ENCODE measurements around the gene ZBTB7C. TPM values are rescaled to one million over a fixed set of nuclear protein-coding genes. Genes with fewer than 3 reads are reported as not detected.
"Not testable (repeated sequence)": the region's sequence is repeated elsewhere in the genome, so short reads cannot be mapped to it uniquely, and the experiment has no call there.

The ZBTB7C gene
- polyA plus RNA-seq, 1 of the 3 experiments (the other 2 are of a cell fraction), result 0.05 TPM

DNA sequence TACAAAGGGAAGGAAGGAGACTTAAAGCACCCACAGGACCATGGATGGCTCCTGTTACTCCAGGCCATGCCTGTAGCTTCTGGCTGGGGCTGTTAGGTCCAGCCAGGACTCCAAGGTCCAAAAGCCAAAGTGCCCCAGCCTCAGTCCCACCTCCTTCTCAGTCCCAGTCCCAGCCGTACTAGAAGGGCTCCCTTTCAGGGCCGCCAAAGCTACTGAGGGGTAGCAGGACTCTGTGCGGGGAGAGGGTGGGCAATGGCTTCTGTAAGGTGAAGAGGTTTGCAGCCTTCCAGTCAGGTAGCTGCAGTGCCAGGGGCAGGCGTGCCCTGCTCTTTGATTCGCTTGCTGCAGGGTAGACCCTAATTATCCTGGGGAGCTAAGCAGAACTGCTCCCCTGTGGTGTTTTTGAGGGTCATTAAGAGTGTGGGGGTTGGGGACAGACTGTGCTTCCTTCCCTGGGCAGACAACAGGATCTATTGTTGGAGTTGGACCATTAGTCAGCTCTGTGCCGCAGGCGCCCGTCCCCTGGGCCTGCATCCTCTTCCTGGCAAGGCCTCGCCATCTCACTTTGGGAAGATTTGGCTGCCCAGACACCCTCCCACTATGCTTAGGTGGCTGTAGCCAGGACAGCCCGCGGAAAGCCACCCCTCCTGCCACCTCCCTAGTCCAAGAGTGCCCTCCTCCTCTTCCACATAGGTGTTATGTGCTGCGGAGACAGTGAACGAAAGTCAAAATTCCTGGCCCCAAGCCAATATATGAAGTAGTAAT, 118.8 kb downstream of the ZBTB7C start:
- Histone ChIP-seq H3K79me2 (ENCODE audit: insufficient read depth) (no peaks in the 10 kb centered on the region), H3K9ac (no peak overlapping the region), H3K27me3 (ENCODE audit: insufficient read depth) (no peaks in the 10 kb centered on the region), H3F3A (replicated peaks; ENCODE audit: insufficient read depth) (no peaks in the 10 kb centered on the region), H3K4me1 (ENCODE audit: control insufficient read depth in 1 of 2, insufficient read depth in 2 of 2, low read depth in 1 of 2, low read length in 1 of 2) (peaks cover 0 to 17% of the 10 kb centered on the region in 2 experiments; a peak in 2 of 4 replicates), H3K4me3 (ENCODE audit: low read depth in 2 of 2, low read length in 1 of 2) (no peak overlapping the region), H3K4me2 (no peak overlapping the region), H2AFZ (ENCODE audit: low read depth) (no peak overlapping the region), H4K20me1 (ENCODE audit: insufficient read depth) (no peaks in the 10 kb centered on the region), H3K9me3 (no peaks in the 10 kb centered on the region), H3K27ac (ENCODE audit: low read depth in 2 of 2, low read length in 1 of 2) (no peak overlapping the region), H3K9me2 (no peaks in the 10 kb centered on the region), H3K36me3 (replicated peaks in 1 of 2; ENCODE audit: control insufficient read depth in 1 of 2, insufficient read depth in 2 of 2, low read length in 1 of 2) (no peaks in the 10 kb centered on the region)
- CTCF ChIA-PET, result interaction anchor here (1.0 to 1.2 kb wide), 2 partner anchors 60 to 260 kb away, joined by 3 to 5 read pairs; no protein-coding TSS in a partner anchor
- POLR2A ChIA-PET, result no interaction called here
- TF ChIP-seq, protein P1, sequence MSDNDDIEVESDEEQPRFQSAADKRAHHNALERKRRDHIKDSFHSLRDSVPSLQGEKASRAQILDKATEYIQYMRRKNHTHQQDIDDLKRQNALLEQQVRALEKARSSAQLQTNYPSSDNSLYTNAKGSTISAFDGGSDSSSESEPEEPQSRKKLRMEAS (IDR thresholded peaks at IDR 0.05; ENCODE audit: low read depth), result no peak
- no peak for TF ChIP-seq TCF12 (IDR thresholded peaks at IDR 0.05)
- no peak for TF ChIP-seq JUND (IDR thresholded peaks at IDR 0.05)
- TF ChIP-seq SIN3A (IDR thresholded peaks at IDR 0.05; ENCODE audit: borderline replicate concordance, low read depth, low read length), result no peak
- 83% methylated on average over 9 of the region's 13 CpGs for WGBS (ENCODE audit: low lambda C conversion rate)
- no peak for DNase-seq

DNA sequence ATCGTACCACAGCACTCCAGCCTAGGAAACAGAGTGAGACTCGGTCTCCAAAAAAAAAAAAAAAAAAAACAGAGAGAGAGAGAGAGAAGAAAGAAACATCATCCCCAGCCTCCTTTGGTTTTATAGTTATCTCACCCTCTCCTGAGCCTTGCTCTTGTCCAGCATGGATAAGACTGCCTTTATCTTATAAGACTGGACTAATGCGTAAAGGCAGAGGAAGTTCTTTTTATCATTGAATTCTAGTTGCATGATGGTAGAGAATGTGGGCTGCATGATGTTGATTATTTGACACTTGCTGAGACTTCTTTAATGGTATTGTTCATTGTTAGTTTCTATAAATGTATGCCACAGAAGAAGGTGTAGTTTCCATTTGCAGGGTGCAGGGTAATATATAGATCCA, 124.4 kb downstream of the ZBTB7C start:
- CTCF ChIA-PET, result no interaction called here
- H3K4me2 ChIP-seq, result no peak overlapping the region
- 67% methylated on average over 3 of the region's 3 CpGs for WGBS (ENCODE audit: low lambda C conversion rate)

DNA sequence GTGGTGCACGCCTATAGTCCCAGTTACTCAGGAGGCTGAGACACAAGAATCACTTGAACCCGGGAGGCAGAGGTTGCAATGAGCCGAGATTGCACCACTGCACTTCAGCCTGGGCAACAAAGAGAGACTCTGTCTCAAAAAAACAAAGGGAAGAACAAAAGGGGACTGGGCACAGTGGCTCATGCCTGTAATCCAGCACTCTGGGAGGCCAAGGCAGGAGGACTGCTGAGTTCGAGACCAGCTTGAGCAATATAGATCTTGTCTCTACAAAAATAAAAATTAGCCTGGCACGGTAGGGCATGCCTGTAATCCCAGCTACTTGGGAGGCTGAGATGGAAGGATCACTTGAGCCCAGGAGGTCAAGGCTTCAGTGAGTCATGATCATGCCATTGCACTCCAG, 125.2 kb downstream of the ZBTB7C start:
- H3K4me1 ChIP-seq (ENCODE audit: control insufficient read depth in 1 of 2, insufficient read depth in 2 of 2, low read depth in 1 of 2, low read length in 1 of 2); DNase-seq; H3K36me3 ChIP-seq (replicated peaks in 1 of 2; ENCODE audit: control insufficient read depth in 1 of 2, insufficient read depth in 2 of 2, low read length in 1 of 2); H3F3A ChIP-seq (replicated peaks; ENCODE audit: insufficient read depth); CTCF ChIA-PET; POLR2A ChIA-PET; H2AFZ ChIP-seq (ENCODE audit: low read depth); H3K79me2 ChIP-seq (ENCODE audit: insufficient read depth); H3K27me3 ChIP-seq (ENCODE audit: insufficient read depth); H3K4me2 ChIP-seq; H3K9me3 ChIP-seq; H3K9ac ChIP-seq; H3K9me2 ChIP-seq; H3K27ac ChIP-seq (ENCODE audit: low read depth in 2 of 2, low read length in 1 of 2); H3K4me3 ChIP-seq (ENCODE audit: low read depth in 2 of 2, low read length in 1 of 2); H4K20me1 ChIP-seq (ENCODE audit: insufficient read depth): not testable (repeated sequence)
- WGBS (ENCODE audit: low lambda C conversion rate), result 49% methylated on average over 5 of the region's 5 CpGs

More for the DNA sequence above, 124.4 kb downstream of the ZBTB7C start:
- Histone ChIP-seq H3K27me3 (ENCODE audit: insufficient read depth) (no peaks in the 10 kb centered on the region), H3K4me1 (ENCODE audit: control insufficient read depth in 1 of 2, insufficient read depth in 2 of 2, low read depth in 1 of 2, low read length in 1 of 2) (no peaks in the 10 kb centered on the region), H3K79me2 (ENCODE audit: insufficient read depth) (no peaks in the 10 kb centered on the region), H3K9me3 (no peaks in the 10 kb centered on the region), H4K20me1 (ENCODE audit: insufficient read depth) (no peaks in the 10 kb centered on the region), H3K9me2 (no peaks in the 10 kb centered on the region), H3K4me3 (ENCODE audit: low read depth in 2 of 2, low read length in 1 of 2) (no peak overlapping the region), H3K9ac (no peak overlapping the region), H3F3A (replicated peaks; ENCODE audit: insufficient read depth) (no peaks in the 10 kb centered on the region), H3K27ac (ENCODE audit: low read depth in 2 of 2, low read length in 1 of 2) (no peak overlapping the region), H3K36me3 (replicated peaks in 1 of 2; ENCODE audit: control insufficient read depth in 1 of 2, insufficient read depth in 2 of 2, low read length in 1 of 2) (no peaks in the 10 kb centered on the region), H2AFZ (ENCODE audit: low read depth) (no peak overlapping the region)
- TF ChIP-seq GATA2 (CRISPR knock-in tag; IDR thresholded peaks at IDR 0.05), result no peak
- no peak for TF ChIP-seq RCOR1 (IDR thresholded peaks at IDR 0.05; ENCODE audit: low read length)
- TF ChIP-seq FOSL2 (IDR thresholded peaks at IDR 0.05; ENCODE audit: borderline replicate concordance, low read depth), result no peak
- TF ChIP-seq CHD2 (IDR thresholded peaks at IDR 0.05; ENCODE audit: low read length, partially characterized antibody), result no peak
- TF ChIP-seq, protein P2, sequence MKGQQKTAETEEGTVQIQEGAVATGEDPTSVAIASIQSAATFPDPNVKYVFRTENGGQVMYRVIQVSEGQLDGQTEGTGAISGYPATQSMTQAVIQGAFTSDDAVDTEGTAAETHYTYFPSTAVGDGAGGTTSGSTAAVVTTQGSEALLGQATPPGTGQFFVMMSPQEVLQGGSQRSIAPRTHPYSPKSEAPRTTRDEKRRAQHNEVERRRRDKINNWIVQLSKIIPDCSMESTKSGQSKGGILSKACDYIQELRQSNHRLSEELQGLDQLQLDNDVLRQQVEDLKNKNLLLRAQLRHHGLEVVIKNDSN (IDR thresholded peaks at IDR 0.05; ENCODE audit: borderline replicate concordance, low read depth), result no peak
- TF ChIP-seq GABPA (IDR thresholded peaks at IDR 0.05; ENCODE audit: low read depth), result no peak
- TF ChIP-seq RXRA (IDR thresholded peaks at IDR 0.05; ENCODE audit: borderline replicate concordance, low read depth), result no peak
- TF ChIP-seq, protein P3, sequence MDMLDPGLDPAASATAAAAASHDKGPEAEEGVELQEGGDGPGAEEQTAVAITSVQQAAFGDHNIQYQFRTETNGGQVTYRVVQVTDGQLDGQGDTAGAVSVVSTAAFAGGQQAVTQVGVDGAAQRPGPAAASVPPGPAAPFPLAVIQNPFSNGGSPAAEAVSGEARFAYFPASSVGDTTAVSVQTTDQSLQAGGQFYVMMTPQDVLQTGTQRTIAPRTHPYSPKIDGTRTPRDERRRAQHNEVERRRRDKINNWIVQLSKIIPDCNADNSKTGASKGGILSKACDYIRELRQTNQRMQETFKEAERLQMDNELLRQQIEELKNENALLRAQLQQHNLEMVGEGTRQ (IDR thresholded peaks at IDR 0.05; ENCODE audit: borderline replicate concordance, low read depth, low read length), result no peak
- no peak for TF ChIP-seq POLR2AphosphoS5 (IDR thresholded peaks at IDR 0.05; ENCODE audit: low read depth, low read length)
- TF ChIP-seq JUND (IDR thresholded peaks at IDR 0.05), result no peak
- TF ChIP-seq, protein P4, sequence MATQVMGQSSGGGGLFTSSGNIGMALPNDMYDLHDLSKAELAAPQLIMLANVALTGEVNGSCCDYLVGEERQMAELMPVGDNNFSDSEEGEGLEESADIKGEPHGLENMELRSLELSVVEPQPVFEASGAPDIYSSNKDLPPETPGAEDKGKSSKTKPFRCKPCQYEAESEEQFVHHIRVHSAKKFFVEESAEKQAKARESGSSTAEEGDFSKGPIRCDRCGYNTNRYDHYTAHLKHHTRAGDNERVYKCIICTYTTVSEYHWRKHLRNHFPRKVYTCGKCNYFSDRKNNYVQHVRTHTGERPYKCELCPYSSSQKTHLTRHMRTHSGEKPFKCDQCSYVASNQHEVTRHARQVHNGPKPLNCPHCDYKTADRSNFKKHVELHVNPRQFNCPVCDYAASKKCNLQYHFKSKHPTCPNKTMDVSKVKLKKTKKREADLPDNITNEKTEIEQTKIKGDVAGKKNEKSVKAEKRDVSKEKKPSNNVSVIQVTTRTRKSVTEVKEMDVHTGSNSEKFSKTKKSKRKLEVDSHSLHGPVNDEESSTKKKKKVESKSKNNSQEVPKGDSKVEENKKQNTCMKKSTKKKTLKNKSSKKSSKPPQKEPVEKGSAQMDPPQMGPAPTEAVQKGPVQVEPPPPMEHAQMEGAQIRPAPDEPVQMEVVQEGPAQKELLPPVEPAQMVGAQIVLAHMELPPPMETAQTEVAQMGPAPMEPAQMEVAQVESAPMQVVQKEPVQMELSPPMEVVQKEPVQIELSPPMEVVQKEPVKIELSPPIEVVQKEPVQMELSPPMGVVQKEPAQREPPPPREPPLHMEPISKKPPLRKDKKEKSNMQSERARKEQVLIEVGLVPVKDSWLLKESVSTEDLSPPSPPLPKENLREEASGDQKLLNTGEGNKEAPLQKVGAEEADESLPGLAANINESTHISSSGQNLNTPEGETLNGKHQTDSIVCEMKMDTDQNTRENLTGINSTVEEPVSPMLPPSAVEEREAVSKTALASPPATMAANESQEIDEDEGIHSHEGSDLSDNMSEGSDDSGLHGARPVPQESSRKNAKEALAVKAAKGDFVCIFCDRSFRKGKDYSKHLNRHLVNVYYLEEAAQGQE (IDR thresholded peaks at IDR 0.05; ENCODE audit: low read depth, low read length), result no peak
- no peak for DNase-seq
- POLR2A ChIA-PET, result no interaction called here

Measured in SK-N-SH (cell line).